NCI-H524 (cell line): ENCODE results near the gene NSD1.
A peak's percentile ranks its signal among the peaks of the same experiment; 100 is the strongest.

ENCODE experiments used
- DNase-seq, 2 experiments: peaks; one replicate each; lab custom pipeline; 2025; lab: John Stamatoyannopoulos, UW

Gene NSD1

GRCh38 chr5:177098470-177099141, 35.0 kb upstream of the NSD1 start:
- peak; percentile 49 to 67 for DNase-seq

- no peak for DNase-seq
Measured at GRCh38 chr5:177099422-177100093, 34.0 kb upstream of the NSD1 start.

- DNase-seq, result no peak
Measured at GRCh38 chr5:177100714-177101121, 32.9 kb upstream of the NSD1 start.

GRCh38 chr5:177103523-177104253, 29.9 kb upstream of the NSD1 start:
- peak; percentile 2 to 32 for DNase-seq

GRCh38 chr5:177105691-177106476, 27.7 kb upstream of the NSD1 start:
- peak in 1 of 2 experiments; percentile 21 for DNase-seq

- no peak for DNase-seq
Measured at GRCh38 chr5:177107159-177107558, 26.4 kb upstream of the NSD1 start.

- DNase-seq, result no peak
Measured at GRCh38 chr5:177109810-177110209, 23.8 kb upstream of the NSD1 start.

- peak; percentile 39 to 69 for DNase-seq
Measured at GRCh38 chr5:177111720-177112394, 21.7 kb upstream of the NSD1 start.

GRCh38 chr5:177112589-177113220, 20.9 kb upstream of the NSD1 start:
- DNase-seq, result no peak

- DNase-seq, result peak; percentile 6 to 57
Measured at GRCh38 chr5:177113566-177114424, 19.8 kb upstream of the NSD1 start.

- DNase-seq, result no peak
Measured at GRCh38 chr5:177116631-177117373, 16.8 kb upstream of the NSD1 start.

GRCh38 chr5:177117441-177118045, 16.0 kb upstream of the NSD1 start:
- DNase-seq, result no peak

- no peak for DNase-seq
Measured at GRCh38 chr5:177122566-177122965, 11.0 kb upstream of the NSD1 start.

GRCh38 chr5:177123789-177124485, 9.6 kb upstream of the NSD1 start:
- no peak for DNase-seq

- DNase-seq, result no peak
Measured at GRCh38 chr5:177124486-177124991, 9.0 kb upstream of the NSD1 start.

- DNase-seq, result no peak
Measured at GRCh38 chr5:177126771-177127170, 6.8 kb upstream of the NSD1 start.

GRCh38 chr5:177128551-177128981, 5.0 kb upstream of the NSD1 start:
- DNase-seq, result no peak
